ENCODE results near the gene MFGE8.

MFGE8 gene

GRCh38 chr15:88880944-88881740, 32.0 kb downstream of the MFGE8 start:
- H3K4me3 ChIP-seq (replicated peaks; ENCODE audit: low read depth, low read length): no peak overlapping the region
- no peak for TF ChIP-seq CTCF (IDR thresholded peaks at IDR 0.05; ENCODE audit: low read depth, low read length, missing control alignments)

GRCh38 chr15:88878720-88879184, 34.4 kb downstream of the MFGE8 start:
- peak; percentile 91 for TF ChIP-seq CTCF (IDR thresholded peaks at IDR 0.05; ENCODE audit: low read depth, low read length, missing control alignments)
- DNase-seq (ENCODE audit: extremely low read depth, low read depth): peak; percentile 32
- H3K4me3 ChIP-seq (replicated peaks; ENCODE audit: low read depth, low read length): no peak overlapping the region

More at GRCh38 chr15:88880944-88881740, 32.0 kb downstream of the MFGE8 start:
- no peak for DNase-seq (ENCODE audit: extremely low read depth, low read depth)

GRCh38 chr15:88877906-88878305, 35.3 kb downstream of the MFGE8 start:
- H3K4me3 ChIP-seq (replicated peaks; ENCODE audit: low read depth, low read length): no peak overlapping the region
- no peak for TF ChIP-seq CTCF (IDR thresholded peaks at IDR 0.05; ENCODE audit: low read depth, low read length, missing control alignments)
- no peak for DNase-seq (ENCODE audit: extremely low read depth, low read depth)

- no peak for TF ChIP-seq CTCF (IDR thresholded peaks at IDR 0.05; ENCODE audit: low read depth, low read length, missing control alignments)
- H3K4me3 ChIP-seq (replicated peaks; ENCODE audit: low read depth, low read length): no peak overlapping the region
- no peak for DNase-seq (ENCODE audit: extremely low read depth, low read depth)
Observed at GRCh38 chr15:88877415-88877814, 35.8 kb downstream of the MFGE8 start.

- no peak for TF ChIP-seq CTCF (IDR thresholded peaks at IDR 0.05; ENCODE audit: low read depth, low read length, missing control alignments)
- no peak for DNase-seq (ENCODE audit: extremely low read depth, low read depth)
Observed at GRCh38 chr15:88876573-88876972, 36.6 kb downstream of the MFGE8 start.

GRCh38 chr15:88874684-88875083, 38.5 kb downstream of the MFGE8 start:
- H3K4me3 ChIP-seq (replicated peaks; ENCODE audit: low read depth, low read length): no peak overlapping the region
- TF ChIP-seq CTCF (IDR thresholded peaks at IDR 0.05; ENCODE audit: low read depth, low read length, missing control alignments): no peak
- no peak for DNase-seq (ENCODE audit: extremely low read depth, low read depth)

More at GRCh38 chr15:88876573-88876972, 36.6 kb downstream of the MFGE8 start:
- no peak overlapping the region for H3K4me3 ChIP-seq (replicated peaks; ENCODE audit: low read depth, low read length)

Measured in HFF-Myc (cell line).